Mesothelial cell of epicardium (in vitro differentiated cells): ENCODE data around the gene CEP72. TPM values are rescaled to one million over a fixed set of nuclear protein-coding genes. Genes with fewer than 3 reads are reported as not detected.
"Not testable (repeated sequence)": the region's sequence is repeated elsewhere in the genome, so short reads cannot be mapped to it uniquely, and the experiment has no call there.

Experiments used
- DNase-seq, 2 experiments: peaks; one replicate each; pipeline ENCODE4 v3.0.0; 2021; ENCODE audit warnings: low spot score in 2 of 2; ENCODE audit not compliant: unreplicated experiment in 2 of 2
- H3K27ac Mint-ChIP-seq: 2 replicates; pipeline ENCODE4 v1.8.0; 2021; ENCODE audit warnings: mixed read lengths
- H3K27me3 Mint-ChIP-seq: 2 replicates; pipeline ENCODE4 v1.8.0; 2021; ENCODE audit warnings: low read depth, mixed read lengths
- H3K36me3 Mint-ChIP-seq: 2 replicates; pipeline ENCODE4 v1.8.0; 2021; ENCODE audit warnings: mixed read lengths
- H3K4me1 Mint-ChIP-seq: 2 replicates; pipeline ENCODE4 v1.8.0; 2021; ENCODE audit warnings: mixed read lengths
- H3K4me3 Mint-ChIP-seq: 2 replicates; pipeline ENCODE4 v1.8.0; 2021; ENCODE audit warnings: mild to moderate bottlenecking, moderate library complexity, mixed read lengths
- H3K9me3 Mint-ChIP-seq: 2 replicates; pipeline ENCODE4 v1.8.0; 2021; ENCODE audit warnings: mixed read lengths
- CTCF ChIP-seq: fragments of 200-600 bp; sonication (generic); IDR thresholded peaks from one replicate; pipeline ENCODE4 v1.5.0; 2021; ENCODE audit warnings: antibody characterized with exemption; ENCODE audit not compliant: unreplicated experiment
- total RNA-seq: library from RNA; stranded (reverse); gene quantifications from 3 replicates; pipeline ENCODE4 v1.2.1, GENCODE V29; 2021

The CEP72 gene
- total RNA-seq, 1 donor from 2014 or later = 20.3 TPM

- no peak overlapping the region for H3K4me3 Mint-ChIP-seq
- DNase-seq = peak in 1 of 2 experiments; percentile 16
- H3K27ac Mint-ChIP-seq = no peak overlapping the region
- peaks cover 67% of the 10 kb centered on the region for H3K27me3 Mint-ChIP-seq
- no peaks in the 10 kb centered on the region for H3K4me1 Mint-ChIP-seq
- H3K9me3 Mint-ChIP-seq = peaks cover 19% of the 10 kb centered on the region
- TF ChIP-seq CTCF = no peak
- H3K36me3 Mint-ChIP-seq = no peaks in the 10 kb centered on the region
Measured at GRCh38 chr5:580436-580835, 31.7 kb upstream of the CEP72 start.

GRCh38 chr5:581266-581665 lies 30.9 kb upstream of the CEP72 start:
- Mint-ChIP-seq H3K4me3 (no peak overlapping the region), H3K27me3 (peaks cover 69% of the 10 kb centered on the region), H3K4me1 (no peaks in the 10 kb centered on the region), H3K9me3 (peaks cover 13% of the 10 kb centered on the region), H3K36me3 (no peaks in the 10 kb centered on the region), H3K27ac (no peak overlapping the region)
- peak in 1 of 2 experiments; percentile 30 for DNase-seq
- TF ChIP-seq CTCF = no peak

GRCh38 chr5:581941-582340 lies 30.2 kb upstream of the CEP72 start:
- H3K27ac Mint-ChIP-seq = no peak overlapping the region
- DNase-seq = peak in 1 of 2 experiments; percentile 3
- no peaks in the 10 kb centered on the region for H3K4me1 Mint-ChIP-seq
- no peak overlapping the region for H3K4me3 Mint-ChIP-seq
- peaks cover 70% of the 10 kb centered on the region for H3K27me3 Mint-ChIP-seq
- no peak for TF ChIP-seq CTCF
- no peaks in the 10 kb centered on the region for H3K36me3 Mint-ChIP-seq
- H3K9me3 Mint-ChIP-seq = peaks cover 10% of the 10 kb centered on the region

- H3K27ac Mint-ChIP-seq, H3K4me1 Mint-ChIP-seq, H3K9me3 Mint-ChIP-seq, H3K36me3 Mint-ChIP-seq, H3K4me3 Mint-ChIP-seq: not testable (repeated sequence)
- peaks cover 74% of the 10 kb centered on the region for H3K27me3 Mint-ChIP-seq
- peak in 1 of 2 experiments; percentile 13 for DNase-seq
Measured at GRCh38 chr5:582445-582844, 29.7 kb upstream of the CEP72 start.

GRCh38 chr5:582936-583635 lies 29.1 kb upstream of the CEP72 start:
- Mint-ChIP-seq H3K4me3 (no peak overlapping the region), H3K27ac (no peak overlapping the region), H3K4me1 (no peaks in the 10 kb centered on the region), H3K27me3 (peaks cover 78% of the 10 kb centered on the region), H3K9me3 (peaks cover 1% of the 10 kb centered on the region), H3K36me3 (no peaks in the 10 kb centered on the region)
- no peak for TF ChIP-seq CTCF
- DNase-seq = peak in 1 of 2 experiments; percentile 10

GRCh38 chr5:583645-584044 lies 28.5 kb upstream of the CEP72 start:
- H3K4me1 Mint-ChIP-seq = no peaks in the 10 kb centered on the region
- DNase-seq = no peak
- H3K9me3 Mint-ChIP-seq = no peaks in the 10 kb centered on the region
- TF ChIP-seq CTCF = no peak
- no peak overlapping the region for H3K4me3 Mint-ChIP-seq
- no peak overlapping the region for H3K27ac Mint-ChIP-seq
- peaks cover 78% of the 10 kb centered on the region for H3K27me3 Mint-ChIP-seq
- H3K36me3 Mint-ChIP-seq = no peaks in the 10 kb centered on the region
